HepG2 (cell line): ENCODE results near the gene LCN1. TPM values are rescaled to one million over a fixed set of nuclear protein-coding genes. Genes with fewer than 3 reads are reported as not detected.
A peak's percentile ranks its signal among the peaks of the same experiment; 100 is the strongest.

Experiments
- DPF2 ChIP-seq: sonication (generic); formaldehyde crosslinking; IDR thresholded peaks from 2 replicates; pipeline ENCODE4 v1.4.0; 2020; ENCODE audit warnings: mild to moderate bottlenecking, low read depth, missing genetic modification reagents, borderline replicate concordance
- GATAD2A ChIP-seq: IDR thresholded peaks from 2 replicates; pipeline ENCODE4 v1.6.1; 2016
- HOXA9 ChIP-seq: sonication (generic); formaldehyde crosslinking; IDR thresholded peaks from 2 replicates; pipeline ENCODE4 v1.8.1; 2022; ENCODE audit warnings: missing genetic modification reagents, mild to moderate bottlenecking, moderate library complexity, borderline replicate concordance
- KAT8 ChIP-seq: IDR thresholded peaks from 2 replicates; pipeline ENCODE4 v1.6.1; 2016; ENCODE audit warnings: missing genetic modification reagents, missing compliant biosample characterization
- MEIS2 ChIP-seq: sonication (generic); formaldehyde crosslinking; IDR thresholded peaks from 2 replicates; pipeline ENCODE4 v1.9.0; 2021; ENCODE audit warnings: mild to moderate bottlenecking, missing genetic modification reagents
- MYC ChIP-seq: sonication (generic); formaldehyde crosslinking; IDR thresholded peaks from 2 replicates; pipeline ENCODE4 v1.9.0; 2021; ENCODE audit warnings: missing genetic modification reagents, borderline replicate concordance
- POLR2G ChIP-seq: fragments of 200-400 bp; formaldehyde crosslinking; IDR thresholded peaks from 2 replicates; pipeline ENCODE4 v1.6.1; 2018; ENCODE audit warnings: mild to moderate bottlenecking, low read depth, low read length, moderate library complexity
- RXRA ChIP-seq: sonication (generic); formaldehyde crosslinking; IDR thresholded peaks from 2 replicates; pipeline ENCODE4 v1.5.1; 2020; ENCODE audit warnings: missing genetic modification reagents
- SP5 ChIP-seq: IDR thresholded peaks from 2 replicates; pipeline ENCODE4 v1.6.1; 2016; ENCODE audit warnings: low read depth, borderline replicate concordance
- ZNF777 ChIP-seq: sonication (generic); formaldehyde crosslinking; IDR thresholded peaks from 2 replicates; pipeline ENCODE4 v1.4.0; 2020; ENCODE audit warnings: missing genetic modification reagents
- ZSCAN20 ChIP-seq: sonication (generic); formaldehyde crosslinking; IDR thresholded peaks from 2 replicates; pipeline ENCODE4 v1.4.0; 2020; ENCODE audit warnings: missing genetic modification reagents, mild to moderate bottlenecking, borderline replicate concordance
- ZSCAN21 ChIP-seq: sonication (generic); formaldehyde crosslinking; IDR thresholded peaks from 2 replicates; pipeline ENCODE4 v1.8.0; 2022; ENCODE audit warnings: mild to moderate bottlenecking, missing genetic modification reagents, moderate library complexity, borderline replicate concordance
- polyA plus RNA-seq, 8 experiments: library from polyadenylated mRNA; depleted of rRNA in 3 of 8; stranded (reverse) in 7 of 8; unstranded in 1 of 8; fragments of >200 nt; fragmentation: Illumina TruSeq in 4 of 8; extraction: Trizol in 4 of 8; gene quantifications; 2 replicates each; pipeline versions ENCODE4 v1.2.1 to v1.2.3, GENCODE V29; 2011 to 2016; ENCODE audit warnings: low read depth in 4 of 8, missing spikeins in 1 of 8, mixed read lengths in 1 of 8; ENCODE audit not compliant: insufficient read depth in 1 of 8
- total RNA-seq, 5 experiments: library from RNA; depleted of rRNA; stranded (reverse); fragments of >200 nt; fragmentation: Illumina TruSeq; extraction: Trizol; gene quantifications; 2 replicates each; pipeline ENCODE4 v1.2.3, GENCODE V29; 2016; ENCODE audit warnings: low read depth in 1 of 5
- TF ChIP-seq, protein P1 (sequence below), 2 experiments: sonication (generic) in 1 of 2; formaldehyde crosslinking in 1 of 2; IDR thresholded peaks; 2 replicates each; pipeline versions ENCODE4 v1.4.0 to v1.6.1; 2018 to 2020; ENCODE audit warnings: missing genetic modification reagents in 2 of 2, borderline replicate concordance in 1 of 2, low read depth in 1 of 2, mild to moderate bottlenecking in 1 of 2, missing biosample characterization in 1 of 2
- TF ChIP-seq, protein P2 (sequence below): sonication (generic); formaldehyde crosslinking; IDR thresholded peaks from 2 replicates; pipeline ENCODE4 v1.4.0; 2020; ENCODE audit warnings: missing genetic modification reagents
- TF ChIP-seq, protein P3 (sequence below): IDR thresholded peaks from 2 replicates; pipeline ENCODE4 v1.6.1; 2016; ENCODE audit warnings: mild to moderate bottlenecking
- TF ChIP-seq, protein P4 (sequence below): sonication (generic); formaldehyde crosslinking; IDR thresholded peaks from 2 replicates; pipeline ENCODE4 v1.4.0; 2020; ENCODE audit warnings: missing genetic modification reagents, borderline replicate concordance

The LCN1 gene
- total and polyA plus RNA-seq, 2 of the 13 experiments (the other 11 are each of a cell fraction or from before 2014, with no cell fraction given) = not detected

DNA sequence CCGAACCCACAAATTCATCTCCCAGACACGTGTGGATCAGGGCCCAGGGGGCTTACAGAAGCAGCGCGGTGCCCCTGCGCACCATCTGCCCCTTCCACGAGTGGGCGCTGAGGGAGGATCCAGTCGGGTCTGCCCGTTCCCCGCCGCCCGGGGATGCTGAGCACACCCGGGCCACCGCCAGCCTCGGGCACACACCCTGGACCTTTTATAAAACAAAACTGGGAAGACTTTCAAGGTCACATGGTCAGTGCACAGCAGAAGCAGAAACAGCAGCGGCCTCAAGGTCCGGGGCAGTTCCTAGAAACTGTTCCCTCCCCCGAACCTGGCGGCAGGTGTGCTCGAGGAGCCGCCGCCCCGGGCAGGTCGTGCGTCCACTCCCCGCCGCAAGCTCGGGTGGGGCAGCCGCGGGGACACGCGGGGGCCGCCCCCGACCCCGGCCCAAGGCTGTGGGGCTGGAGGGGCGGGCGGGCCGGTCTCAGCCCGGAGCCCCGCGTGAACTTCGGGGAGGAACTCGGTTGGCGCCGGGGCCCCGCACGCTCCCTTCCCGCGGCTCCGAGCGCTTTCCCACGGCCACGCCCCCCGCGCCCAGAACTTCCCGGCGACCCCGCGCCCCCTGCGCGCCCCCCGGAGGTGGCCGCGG lies 42.3 kb upstream of the LCN1 start (continued):
- TF ChIP-seq, protein P1, sequence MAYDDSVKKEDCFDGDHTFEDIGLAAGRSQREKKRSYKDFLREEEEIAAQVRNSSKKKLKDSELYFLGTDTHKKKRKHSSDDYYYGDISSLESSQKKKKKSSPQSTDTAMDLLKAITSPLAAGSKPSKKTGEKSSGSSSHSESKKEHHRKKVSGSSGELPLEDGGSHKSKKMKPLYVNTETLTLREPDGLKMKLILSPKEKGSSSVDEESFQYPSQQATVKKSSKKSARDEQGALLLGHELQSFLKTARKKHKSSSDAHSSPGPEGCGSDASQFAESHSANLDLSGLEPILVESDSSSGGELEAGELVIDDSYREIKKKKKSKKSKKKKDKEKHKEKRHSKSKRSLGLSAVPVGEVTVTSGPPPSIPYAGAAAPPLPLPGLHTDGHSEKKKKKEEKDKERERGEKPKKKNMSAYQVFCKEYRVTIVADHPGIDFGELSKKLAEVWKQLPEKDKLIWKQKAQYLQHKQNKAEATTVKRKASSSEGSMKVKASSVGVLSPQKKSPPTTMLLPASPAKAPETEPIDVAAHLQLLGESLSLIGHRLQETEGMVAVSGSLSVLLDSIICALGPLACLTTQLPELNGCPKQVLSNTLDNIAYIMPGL (CRISPR knock-in tag; IDR thresholded peaks at IDR 0.05; ENCODE audit: borderline replicate concordance in 1 of 2, low read depth in 1 of 2) = peak; percentile 52 to 59
- 0 out of 2 replicates have a peak, but pooled peaks have one; percentile 17 for TF ChIP-seq ZNF777
- 0 out of 2 replicates have a peak, but pooled peaks have one; percentile 37 for TF ChIP-seq ZSCAN21 (CRISPR knock-in tag)
- TF ChIP-seq, protein P2, sequence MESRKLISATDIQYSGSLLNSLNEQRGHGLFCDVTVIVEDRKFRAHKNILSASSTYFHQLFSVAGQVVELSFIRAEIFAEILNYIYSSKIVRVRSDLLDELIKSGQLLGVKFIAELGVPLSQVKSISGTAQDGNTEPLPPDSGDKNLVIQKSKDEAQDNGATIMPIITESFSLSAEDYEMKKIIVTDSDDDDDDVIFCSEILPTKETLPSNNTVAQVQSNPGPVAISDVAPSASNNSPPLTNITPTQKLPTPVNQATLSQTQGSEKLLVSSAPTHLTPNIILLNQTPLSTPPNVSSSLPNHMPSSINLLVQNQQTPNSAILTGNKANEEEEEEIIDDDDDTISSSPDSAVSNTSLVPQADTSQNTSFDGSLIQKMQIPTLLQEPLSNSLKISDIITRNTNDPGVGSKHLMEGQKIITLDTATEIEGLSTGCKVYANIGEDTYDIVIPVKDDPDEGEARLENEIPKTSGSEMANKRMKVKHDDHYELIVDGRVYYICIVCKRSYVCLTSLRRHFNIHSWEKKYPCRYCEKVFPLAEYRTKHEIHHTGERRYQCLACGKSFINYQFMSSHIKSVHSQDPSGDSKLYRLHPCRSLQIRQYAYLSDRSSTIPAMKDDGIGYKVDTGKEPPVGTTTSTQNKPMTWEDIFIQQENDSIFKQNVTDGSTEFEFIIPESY (CRISPR knock-in tag) = peak; percentile 46; the same call in 1 of the 2 replicates
- 0 out of 2 replicates have a peak, but pooled peaks have one; percentile 24 for TF ChIP-seq GATAD2A (CRISPR knock-in tag)
- TF ChIP-seq MEIS2 (CRISPR knock-in tag) = peak; percentile 19; the same call in 1 of the 2 replicates
- no peak for TF ChIP-seq DPF2 (CRISPR knock-in tag)
- TF ChIP-seq, protein P3, sequence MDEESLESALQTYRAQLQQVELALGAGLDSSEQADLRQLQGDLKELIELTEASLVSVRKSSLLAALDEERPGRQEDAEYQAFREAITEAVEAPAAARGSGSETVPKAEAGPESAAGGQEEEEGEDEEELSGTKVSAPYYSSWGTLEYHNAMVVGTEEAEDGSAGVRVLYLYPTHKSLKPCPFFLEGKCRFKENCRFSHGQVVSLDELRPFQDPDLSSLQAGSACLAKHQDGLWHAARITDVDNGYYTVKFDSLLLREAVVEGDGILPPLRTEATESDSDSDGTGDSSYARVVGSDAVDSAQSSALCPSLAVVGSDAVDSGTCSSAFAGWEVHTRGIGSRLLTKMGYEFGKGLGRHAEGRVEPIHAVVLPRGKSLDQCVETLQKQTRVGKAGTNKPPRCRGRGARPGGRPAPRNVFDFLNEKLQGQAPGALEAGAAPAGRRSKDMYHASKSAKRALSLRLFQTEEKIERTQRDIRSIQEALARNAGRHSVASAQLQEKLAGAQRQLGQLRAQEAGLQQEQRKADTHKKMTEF (CRISPR knock-in tag) = peak; percentile 45; the same call in 1 of the 2 replicates
- 0 out of 2 replicates have a peak, but pooled peaks have one; percentile 23 for TF ChIP-seq RXRA (CRISPR knock-in tag)
- TF ChIP-seq HOXA9 (CRISPR knock-in tag) = no peak
- 0 out of 2 replicates have a peak, but pooled peaks have one; percentile 13 for TF ChIP-seq MYC (CRISPR knock-in tag)
- TF ChIP-seq SP5 = 0 out of 2 replicates have a peak, but pooled peaks have one; percentile 3
- no peak for TF ChIP-seq KAT8 (CRISPR knock-in tag)
- TF ChIP-seq ZSCAN20 = 0 out of 2 replicates have a peak, but pooled peaks have one; percentile 26
- TF ChIP-seq, protein P4, sequence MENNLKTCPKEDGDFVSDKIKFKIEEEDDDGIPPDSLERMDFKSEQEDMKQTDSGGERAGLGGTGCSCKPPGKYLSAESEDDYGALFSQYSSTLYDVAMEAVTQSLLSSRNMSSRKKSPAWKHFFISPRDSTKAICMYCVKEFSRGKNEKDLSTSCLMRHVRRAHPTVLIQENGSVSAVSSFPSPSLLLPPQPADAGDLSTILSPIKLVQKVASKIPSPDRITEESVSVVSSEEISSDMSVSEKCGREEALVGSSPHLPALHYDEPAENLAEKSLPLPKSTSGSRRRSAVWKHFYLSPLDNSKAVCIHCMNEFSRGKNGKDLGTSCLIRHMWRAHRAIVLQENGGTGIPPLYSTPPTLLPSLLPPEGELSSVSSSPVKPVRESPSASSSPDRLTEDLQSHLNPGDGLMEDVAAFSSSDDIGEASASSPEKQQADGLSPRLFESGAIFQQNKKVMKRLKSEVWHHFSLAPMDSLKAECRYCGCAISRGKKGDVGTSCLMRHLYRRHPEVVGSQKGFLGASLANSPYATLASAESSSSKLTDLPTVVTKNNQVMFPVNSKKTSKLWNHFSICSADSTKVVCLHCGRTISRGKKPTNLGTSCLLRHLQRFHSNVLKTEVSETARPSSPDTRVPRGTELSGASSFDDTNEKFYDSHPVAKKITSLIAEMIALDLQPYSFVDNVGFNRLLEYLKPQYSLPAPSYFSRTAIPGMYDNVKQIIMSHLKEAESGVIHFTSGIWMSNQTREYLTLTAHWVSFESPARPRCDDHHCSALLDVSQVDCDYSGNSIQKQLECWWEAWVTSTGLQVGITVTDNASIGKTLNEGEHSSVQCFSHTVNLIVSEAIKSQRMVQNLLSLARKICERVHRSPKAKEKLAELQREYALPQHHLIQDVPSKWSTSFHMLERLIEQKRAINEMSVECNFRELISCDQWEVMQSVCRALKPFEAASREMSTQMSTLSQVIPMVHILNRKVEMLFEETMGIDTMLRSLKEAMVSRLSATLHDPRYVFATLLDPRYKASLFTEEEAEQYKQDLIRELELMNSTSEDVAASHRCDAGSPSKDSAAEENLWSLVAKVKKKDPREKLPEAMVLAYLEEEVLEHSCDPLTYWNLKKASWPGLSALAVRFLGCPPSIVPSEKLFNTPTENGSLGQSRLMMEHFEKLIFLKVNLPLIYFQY = 0 out of 2 replicates have a peak, but pooled peaks have one; percentile 13
- 0 out of 2 replicates have a peak, but pooled peaks have one; percentile 42 for TF ChIP-seq POLR2G
